ENCODE results near the gene GFRA3. TPM values are rescaled to one million over a fixed set of nuclear protein-coding genes. Genes with fewer than 3 reads are reported as not detected.
A peak's percentile ranks its signal among the peaks of the same experiment; 100 is the strongest.

The GFRA3 gene
- total RNA-seq, 4 donors from 2014 or later, result 0.30 to 1.2 TPM; not detected in 2

DNA sequence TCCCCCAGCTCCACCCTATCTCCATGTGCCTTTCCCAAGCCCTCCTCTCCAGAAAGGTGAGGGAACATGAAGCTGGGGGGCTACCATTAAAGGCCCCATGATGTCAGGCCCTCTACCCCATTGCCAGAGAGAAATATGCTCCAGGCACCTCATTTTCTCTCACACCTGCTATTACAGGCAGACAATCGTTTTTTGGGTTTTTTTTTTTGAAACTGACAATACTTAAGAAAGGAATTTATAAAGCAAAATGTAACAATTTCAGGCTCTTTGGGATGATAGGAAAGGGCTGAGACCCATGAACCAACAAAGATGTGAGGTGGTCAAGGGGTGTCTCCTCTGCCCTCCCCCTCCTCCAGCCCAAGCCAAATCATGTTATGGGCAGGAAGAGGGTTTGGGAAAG lies 1.5 kb upstream of the GFRA3 start:
- intact Hi-C loops (cut with DNase I; ENCODE audit: low total_unique reads), result no loop called here
- TF ChIP-seq, protein P1, sequence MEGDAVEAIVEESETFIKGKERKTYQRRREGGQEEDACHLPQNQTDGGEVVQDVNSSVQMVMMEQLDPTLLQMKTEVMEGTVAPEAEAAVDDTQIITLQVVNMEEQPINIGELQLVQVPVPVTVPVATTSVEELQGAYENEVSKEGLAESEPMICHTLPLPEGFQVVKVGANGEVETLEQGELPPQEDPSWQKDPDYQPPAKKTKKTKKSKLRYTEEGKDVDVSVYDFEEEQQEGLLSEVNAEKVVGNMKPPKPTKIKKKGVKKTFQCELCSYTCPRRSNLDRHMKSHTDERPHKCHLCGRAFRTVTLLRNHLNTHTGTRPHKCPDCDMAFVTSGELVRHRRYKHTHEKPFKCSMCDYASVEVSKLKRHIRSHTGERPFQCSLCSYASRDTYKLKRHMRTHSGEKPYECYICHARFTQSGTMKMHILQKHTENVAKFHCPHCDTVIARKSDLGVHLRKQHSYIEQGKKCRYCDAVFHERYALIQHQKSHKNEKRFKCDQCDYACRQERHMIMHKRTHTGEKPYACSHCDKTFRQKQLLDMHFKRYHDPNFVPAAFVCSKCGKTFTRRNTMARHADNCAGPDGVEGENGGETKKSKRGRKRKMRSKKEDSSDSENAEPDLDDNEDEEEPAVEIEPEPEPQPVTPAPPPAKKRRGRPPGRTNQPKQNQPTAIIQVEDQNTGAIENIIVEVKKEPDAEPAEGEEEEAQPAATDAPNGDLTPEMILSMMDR (IDR thresholded peaks at IDR 0.05), result no peak
- no peak for TF ChIP-seq POLR2A (IDR thresholded peaks at IDR 0.05)
- no peaks in the 10 kb centered on the region for H3K9me3 ChIP-seq

DNA sequence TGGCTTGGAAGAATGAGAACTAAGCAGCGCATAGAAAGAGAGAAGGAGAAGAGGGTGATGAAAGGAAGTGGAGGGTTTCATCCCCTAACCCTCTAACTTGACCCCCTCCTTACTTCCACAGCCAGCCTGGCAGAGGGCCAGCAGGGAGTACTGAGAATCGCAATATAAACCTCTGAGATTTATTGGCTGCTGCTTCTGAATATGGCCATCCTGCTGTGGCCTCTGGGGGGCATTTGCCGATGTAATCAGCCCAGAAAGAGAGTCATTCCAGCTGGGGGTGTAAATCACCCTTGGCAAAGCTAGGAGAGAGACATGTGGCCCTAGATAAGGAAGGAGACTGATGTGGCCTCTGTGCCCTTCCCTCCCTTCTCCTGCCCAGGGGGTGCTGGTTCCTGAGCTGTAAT lies 960 bp upstream of the GFRA3 start:
- no peaks in the 10 kb centered on the region for H3K27me3 ChIP-seq
- TF ChIP-seq, protein P1 (IDR thresholded peaks at IDR 0.05), result no peak
- TF ChIP-seq POLR2A (IDR thresholded peaks at IDR 0.05), result no peak
- peaks cover 0 to 5% of the 10 kb centered on the region in 2 donors for H3K4me1 ChIP-seq
- H3K27ac ChIP-seq, result no peak overlapping the region
- no peak overlapping the region for H3K4me3 ChIP-seq
- H3K9me3 ChIP-seq, result no peaks in the 10 kb centered on the region
- DNase-seq, result no peak
- H3K36me3 ChIP-seq, result no peaks in the 10 kb centered on the region
- intact Hi-C loops (cut with DNase I; ENCODE audit: low total_unique reads), result no loop called here

More for the DNA sequence above, 1.5 kb upstream of the GFRA3 start:
- Histone ChIP-seq H3K27ac (no peak overlapping the region), H3K4me1 (peaks cover 0 to 5% of the 10 kb centered on the region in 2 donors), H3K27me3 (no peaks in the 10 kb centered on the region), H3K4me3 (no peak overlapping the region), H3K36me3 (no peaks in the 10 kb centered on the region)
- no peak for DNase-seq

- no peak for DNase-seq
- H3K27ac ChIP-seq, result no peak overlapping the region
- no peak for TF ChIP-seq POLR2A (IDR thresholded peaks at IDR 0.05)
- TF ChIP-seq, protein P1 (IDR thresholded peaks at IDR 0.05), result no peak
- peaks cover 0 to 5% of the 10 kb centered on the region in 2 donors for H3K4me1 ChIP-seq
- H3K9me3 ChIP-seq, result no peaks in the 10 kb centered on the region
- no peaks in the 10 kb centered on the region for H3K36me3 ChIP-seq
- intact Hi-C loops (cut with DNase I; ENCODE audit: low total_unique reads), result no loop called here
- no peaks in the 10 kb centered on the region for H3K27me3 ChIP-seq
- peak overlapping the region in 1 of 2 donors; percentile 27 for H3K4me3 ChIP-seq
These were observed 610 bp downstream of the GFRA3 start for GRCh38 chr5:138273834-138274188.

DNA sequence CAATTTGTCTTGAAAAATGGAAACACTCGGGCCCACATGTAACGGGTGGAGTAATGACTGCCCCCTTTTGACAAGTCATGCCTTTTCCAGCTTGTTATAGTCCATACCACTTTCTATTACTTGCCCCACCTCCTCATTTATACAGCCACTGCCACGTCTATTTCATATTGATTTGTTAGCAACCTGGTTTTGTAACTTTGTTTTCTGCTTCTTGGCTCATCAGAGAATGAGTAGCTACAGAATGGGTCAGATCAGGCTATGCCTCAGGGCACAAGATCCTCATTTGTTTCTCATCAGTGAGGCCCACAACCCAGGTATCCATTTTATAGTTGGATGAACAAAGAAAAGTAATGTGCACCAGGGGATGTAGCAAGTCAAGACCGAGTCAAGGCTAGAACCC lies 1.7 kb downstream of the GFRA3 start:
- no peak overlapping the region for H3K4me3 ChIP-seq
- H3K36me3 ChIP-seq, result no peaks in the 10 kb centered on the region
- intact Hi-C loops (cut with DNase I; ENCODE audit: low total_unique reads), result no loop called here
- H3K27ac ChIP-seq, result no peak overlapping the region
- no peaks in the 10 kb centered on the region for H3K27me3 ChIP-seq
- peaks cover 0 to 5% of the 10 kb centered on the region in 2 donors for H3K4me1 ChIP-seq
- no peaks in the 10 kb centered on the region for H3K9me3 ChIP-seq
- no peak for DNase-seq
- no peak for TF ChIP-seq POLR2A (IDR thresholded peaks at IDR 0.05)
- TF ChIP-seq, protein P1 (IDR thresholded peaks at IDR 0.05), result no peak

DNA sequence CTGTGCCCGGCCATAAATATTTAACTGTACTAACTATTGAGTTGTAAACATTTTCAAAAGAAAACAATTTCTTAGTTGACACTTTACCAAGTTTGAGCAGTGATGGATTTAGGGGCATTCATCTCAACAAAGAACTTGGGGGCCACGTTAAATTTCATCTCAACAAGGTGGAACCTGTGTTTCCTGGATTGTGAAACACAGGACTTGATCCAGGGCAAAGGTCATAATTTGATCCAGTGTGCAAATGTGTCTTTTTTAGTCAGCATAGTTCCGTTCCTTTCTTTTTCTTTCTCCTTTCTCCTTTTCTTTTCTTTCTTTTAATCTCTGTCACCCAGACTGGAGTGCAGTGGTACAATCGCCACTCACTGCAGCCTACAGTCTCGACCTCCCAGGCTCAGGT lies 3.1 kb downstream of the GFRA3 start:
- no peak overlapping the region for H3K27ac ChIP-seq
- H3K4me1 ChIP-seq, result peaks cover 0 to 5% of the 10 kb centered on the region in 2 donors
- intact Hi-C loops (cut with DNase I; ENCODE audit: low total_unique reads), result no loop called here
- TF ChIP-seq, protein P1 (IDR thresholded peaks at IDR 0.05), result no peak
- no peak for TF ChIP-seq POLR2A (IDR thresholded peaks at IDR 0.05)
- no peaks in the 10 kb centered on the region for H3K9me3 ChIP-seq
- no peaks in the 10 kb centered on the region for H3K36me3 ChIP-seq
- no peak overlapping the region for H3K4me3 ChIP-seq
- no peaks in the 10 kb centered on the region for H3K27me3 ChIP-seq
- DNase-seq, result no peak

Data from uterus (tissue), 4 donors.